Activated CD4-positive, alpha-beta T cell treated with anti-CD3 and anti-CD28 coated beads, Interleukin-2, amount 50 U/mL, for 24 hours (primary cell): ENCODE data around the gene TRIM71.
A peak's percentile ranks its signal among the peaks of the same experiment; 100 is the strongest.
"Not testable (repeated sequence)": the region's sequence is repeated elsewhere in the genome, so short reads cannot be mapped to it uniquely, and the experiment has no call there.

Experiments
- DNase-seq, 2 donors: peaks; one replicate each; pipeline ENCODE4 v3.0.0-alpha.2; 2020; ENCODE audit warnings: low read depth in 1 of 2, low spot score in 1 of 2

TRIM71 gene

GRCh38 chr3:32817558-32818228 is at the start of gene TRIM71:
TRIM71 (plus strand) TSS chr3:32817997; CDS start chr3:32818081, 84 bp downstream.
- DNase-seq: no peak

DNA sequence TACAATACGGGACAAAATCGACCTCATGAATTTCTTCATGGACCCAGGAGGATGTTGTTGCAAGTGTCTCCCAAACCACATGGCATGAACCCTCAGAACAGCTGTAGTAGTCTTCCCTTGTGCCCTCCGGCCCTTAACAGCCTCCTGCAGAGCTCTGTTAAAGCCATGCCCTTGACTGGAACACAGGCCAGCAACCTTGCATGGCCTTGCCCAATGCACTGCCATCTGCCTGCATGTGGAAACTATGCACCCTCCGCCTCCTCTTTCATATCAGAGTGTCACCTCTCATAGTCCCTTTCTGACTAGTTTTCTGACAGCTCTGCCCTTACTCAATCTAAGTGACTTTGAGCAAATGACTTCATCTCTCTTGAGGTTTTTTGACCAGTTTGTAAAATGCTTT is 39.4 kb upstream of the TRIM71 start:
- no peak for DNase-seq

DNA sequence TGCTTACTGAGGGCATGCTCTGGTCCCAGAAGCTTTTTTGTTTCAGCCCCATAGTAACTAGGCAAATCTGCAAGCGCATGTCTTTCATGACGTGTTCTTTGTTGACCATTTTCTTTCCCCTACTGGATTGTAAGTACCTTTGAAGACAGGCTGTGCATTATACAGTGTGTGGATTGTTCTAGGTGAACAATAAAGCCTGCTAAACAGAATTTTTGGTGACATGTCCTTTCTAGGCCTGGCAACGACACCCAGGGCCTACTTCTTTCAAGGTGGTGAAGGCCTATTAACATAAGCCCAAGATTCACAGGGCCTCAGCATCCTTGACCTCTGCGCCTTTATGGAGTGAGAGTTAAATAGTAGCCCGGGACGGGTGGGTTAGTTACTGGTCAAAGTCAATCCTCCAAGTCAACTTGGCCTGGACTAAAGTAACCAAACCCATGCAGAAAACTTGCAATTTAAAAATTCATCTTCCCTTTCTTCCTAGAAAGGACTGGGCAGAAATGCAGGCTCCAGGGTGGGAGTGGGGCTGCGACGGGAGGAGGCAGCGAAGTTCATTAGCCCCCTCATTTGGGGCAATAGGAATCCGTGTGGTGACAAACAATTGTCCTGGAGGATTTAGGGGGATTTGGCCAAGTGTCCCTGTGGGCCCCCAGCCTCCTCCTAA is 37.6 kb upstream of the TRIM71 start:
- no peak for DNase-seq

DNA sequence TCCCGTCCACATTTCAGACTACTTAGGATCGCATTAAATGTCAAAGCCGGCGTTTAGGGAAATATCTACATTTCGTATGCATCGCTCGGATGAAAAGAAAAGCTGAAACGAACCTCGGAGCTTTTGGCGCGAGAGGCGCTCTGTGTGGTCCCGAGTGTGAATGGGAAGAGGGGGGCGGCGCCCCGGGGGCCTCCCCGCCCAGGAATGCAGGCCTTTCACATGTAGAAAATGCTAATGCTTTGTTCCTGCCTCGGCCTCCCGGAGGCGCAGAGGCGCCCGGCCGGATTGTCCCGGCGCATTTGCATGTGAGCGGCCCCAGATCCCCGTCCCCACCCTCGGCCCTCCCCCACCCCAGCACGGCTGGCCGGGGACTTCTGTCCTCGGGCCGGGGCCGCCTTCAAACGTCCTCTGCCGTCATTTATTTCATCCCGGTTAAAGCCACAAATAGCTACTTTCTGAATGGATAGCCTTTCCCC is 37.0 kb upstream of the TRIM71 start:
- DNase-seq: no peak

- peak; percentile 36 to 49 for DNase-seq
Measured at GRCh38 chr3:32781211-32781968, 36.4 kb upstream of the TRIM71 start.

DNA sequence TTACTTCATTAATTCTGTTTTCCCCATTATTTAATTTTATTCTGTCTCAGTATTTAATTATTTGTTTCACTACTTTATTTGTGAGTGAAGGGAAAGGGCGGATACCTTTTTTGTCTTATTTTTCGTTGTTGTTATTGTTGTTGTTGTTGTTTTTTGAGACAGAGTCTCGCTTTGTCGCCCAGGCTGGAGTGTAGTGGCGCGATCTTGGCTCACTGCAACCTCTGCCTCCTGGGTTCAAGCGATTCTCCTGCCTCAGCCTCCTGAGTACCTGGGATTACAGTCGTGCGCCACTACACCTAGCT is 35.9 kb upstream of the TRIM71 start:
- not testable (repeated sequence) for DNase-seq

GRCh38 chr3:32782407-32782806 is 35.4 kb upstream of the TRIM71 start:
- DNase-seq: no peak

DNA sequence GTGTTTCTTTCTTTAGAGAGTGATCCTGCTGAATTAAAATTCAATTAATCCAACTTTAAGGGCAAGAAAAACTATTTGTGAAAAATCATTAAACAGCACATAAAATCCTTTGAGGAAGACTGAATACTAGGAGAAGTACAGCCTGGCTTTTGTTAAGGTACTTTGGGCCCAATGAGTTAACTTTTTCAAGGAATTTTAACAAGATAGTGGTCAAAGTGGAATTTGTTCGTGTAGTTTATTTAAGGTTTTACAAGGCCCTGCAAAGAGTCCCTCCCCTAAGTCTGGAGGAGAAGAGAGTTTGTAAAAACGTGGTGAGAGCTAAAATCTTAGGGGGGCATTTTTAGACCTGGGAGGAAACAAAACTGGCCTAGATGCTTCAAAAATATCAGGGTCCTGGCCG is 26.0 kb upstream of the TRIM71 start:
- no peak for DNase-seq

DNA sequence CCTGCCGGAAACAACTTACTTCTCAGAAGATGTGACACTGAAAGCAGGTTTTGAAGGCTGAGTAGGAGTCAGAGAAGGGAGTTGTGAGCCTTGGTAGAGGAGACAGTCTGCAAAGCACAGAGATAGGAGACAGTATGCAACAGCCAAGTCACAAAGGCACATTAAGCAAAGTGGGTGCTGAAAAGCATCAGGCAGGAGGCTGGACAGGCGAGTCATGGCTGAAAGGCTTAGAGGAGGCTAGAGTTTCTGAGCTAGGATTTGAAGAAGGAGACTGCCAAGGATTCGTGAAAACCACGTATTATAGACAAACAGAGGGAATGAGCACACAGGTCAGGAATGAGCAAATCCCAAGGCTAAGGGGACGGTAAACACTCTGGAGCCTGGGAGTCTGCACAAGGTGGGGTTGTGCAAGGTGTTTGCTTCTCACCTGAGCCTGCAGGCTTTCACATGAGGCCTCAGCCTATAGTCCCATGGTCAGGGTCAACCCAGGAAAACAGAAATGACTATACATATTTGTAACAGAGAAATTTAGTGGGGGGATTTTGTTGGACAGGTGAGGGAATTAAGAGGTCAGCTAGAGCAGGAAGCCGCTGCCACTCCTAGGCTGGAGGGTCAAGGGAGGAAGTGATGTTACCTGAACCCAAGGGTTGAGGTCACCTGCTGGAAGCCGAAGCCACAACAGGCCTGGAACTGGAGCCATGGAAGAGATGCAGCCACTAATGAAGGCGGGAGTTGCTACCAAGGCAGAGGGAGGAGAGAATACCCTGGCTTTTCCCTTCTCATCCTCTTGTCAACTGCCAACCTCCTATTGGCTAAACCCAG is 23.1 kb upstream of the TRIM71 start:
- no peak for DNase-seq

GRCh38 chr3:32796384-32796950 is 21.3 kb upstream of the TRIM71 start:
- DNase-seq: not testable (repeated sequence)

DNA sequence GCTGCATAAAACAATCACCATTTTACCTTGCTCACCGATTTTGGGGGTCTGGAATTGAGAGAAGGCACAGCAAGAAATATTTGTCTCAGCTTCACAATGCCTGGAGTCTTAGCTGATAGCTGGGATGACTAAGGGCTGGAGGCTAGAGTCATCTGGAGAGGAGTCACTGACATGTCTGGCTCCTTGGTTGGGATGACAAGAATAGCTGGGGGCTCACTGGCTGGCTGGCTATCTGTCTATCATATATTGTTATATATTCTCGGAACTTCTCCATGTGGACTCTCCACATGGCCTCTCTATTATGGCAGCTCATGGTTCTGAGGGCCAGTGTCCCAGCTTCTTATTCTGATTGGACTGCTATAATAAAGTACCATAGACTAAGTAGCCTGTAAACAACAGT is 20.0 kb upstream of the TRIM71 start:
- DNase-seq: no peak

GRCh38 chr3:32801440-32801839 is 16.4 kb upstream of the TRIM71 start:
- DNase-seq: not testable (repeated sequence)

- DNase-seq: no peak
Measured at GRCh38 chr3:32813180-32813579, 4.6 kb upstream of the TRIM71 start.

DNA sequence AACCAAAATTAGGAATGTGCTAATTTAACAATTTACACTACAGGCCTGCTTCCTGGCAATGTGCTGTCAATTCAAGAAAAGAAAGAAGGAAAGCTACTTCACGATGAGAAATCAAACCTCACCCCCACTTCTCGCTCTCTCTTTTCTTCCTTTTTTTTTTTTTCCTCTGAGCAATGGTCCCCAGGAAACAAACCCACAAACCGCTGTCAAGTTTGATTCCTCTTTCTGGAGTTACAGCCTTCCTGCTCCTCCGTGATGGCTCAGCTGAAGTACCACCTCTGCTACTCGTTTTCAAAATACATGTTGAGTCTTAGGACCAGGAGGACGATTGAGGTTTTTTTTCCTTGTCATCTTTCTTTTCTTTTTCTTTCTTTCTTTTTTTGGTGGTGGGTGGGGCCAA is 3.4 kb upstream of the TRIM71 start:
- DNase-seq: no peak

GRCh38 chr3:32815841-32816438 is 1.9 kb upstream of the TRIM71 start:
- no peak for DNase-seq

GRCh38 chr3:32816439-32817256 is 1.1 kb upstream of the TRIM71 start:
- peak in 1 of 2 donors; percentile 9 for DNase-seq

GRCh38 chr3:32817257-32817557 is 590 bp upstream of the TRIM71 start:
- DNase-seq: no peak

DNA sequence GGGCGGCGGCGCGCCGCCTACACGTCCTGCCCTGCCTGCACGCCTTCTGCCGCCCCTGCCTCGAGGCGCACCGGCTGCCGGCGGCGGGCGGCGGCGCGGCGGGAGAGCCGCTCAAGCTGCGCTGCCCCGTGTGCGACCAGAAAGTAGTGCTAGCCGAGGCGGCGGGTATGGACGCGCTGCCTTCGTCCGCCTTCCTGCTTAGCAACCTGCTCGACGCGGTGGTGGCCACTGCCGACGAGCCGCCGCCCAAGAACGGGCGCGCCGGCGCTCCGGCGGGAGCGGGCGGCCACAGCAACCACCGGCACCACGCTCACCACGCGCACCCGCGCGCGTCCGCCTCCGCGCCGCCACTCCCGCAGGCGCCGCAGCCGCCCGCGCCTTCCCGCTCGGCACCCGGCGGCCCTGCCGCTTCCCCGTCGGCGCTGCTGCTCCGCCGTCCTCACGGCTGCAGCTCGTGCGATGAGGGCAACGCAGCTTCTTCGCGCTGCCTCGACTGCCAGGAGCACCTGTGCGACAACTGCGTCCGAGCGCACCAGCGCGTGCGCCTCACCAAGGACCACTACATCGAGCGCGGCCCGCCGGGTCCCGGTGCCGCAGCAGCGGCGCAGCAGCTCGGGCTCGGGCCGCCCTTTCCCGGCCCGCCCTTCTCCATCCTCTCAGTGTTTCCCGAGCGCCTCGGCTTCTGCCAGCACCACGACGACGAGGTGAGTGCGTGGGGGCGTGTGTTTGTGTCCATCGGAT is 602 bp downstream of the TRIM71 start:
- DNase-seq: no peak

DNA sequence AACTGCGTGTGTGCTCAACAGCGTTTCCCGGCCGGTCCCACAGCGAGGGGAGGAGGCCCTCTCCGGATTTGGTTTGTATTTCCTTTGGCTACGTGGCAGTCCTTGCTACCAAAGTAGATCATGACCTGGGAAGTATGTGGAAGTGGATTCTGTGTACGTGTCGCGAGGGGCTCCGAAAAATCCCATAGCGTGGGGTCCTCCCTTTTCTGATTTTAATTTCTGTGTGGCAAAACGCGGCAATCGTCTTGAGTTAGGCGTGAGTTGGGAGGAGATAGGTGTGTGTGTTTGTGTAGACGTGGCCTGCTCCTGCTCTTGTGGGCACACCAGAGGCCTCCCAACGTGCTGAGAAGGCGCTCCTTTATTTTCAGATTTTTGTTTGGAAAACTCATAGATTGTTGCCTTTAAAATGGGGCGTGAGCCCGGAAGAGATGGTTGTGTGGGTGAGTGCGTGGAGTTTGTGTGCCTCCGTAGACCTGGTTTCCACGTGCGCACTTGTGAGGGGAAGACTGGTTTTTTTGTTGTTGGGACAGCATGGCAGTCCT is 1.2 kb downstream of the TRIM71 start:
- no peak for DNase-seq
